ENCODE results near the gene SRGAP3. TPM values are rescaled to one million over a fixed set of nuclear protein-coding genes. Genes with fewer than 3 reads are reported as not detected.

Gene SRGAP3
- total RNA-seq, 1 donor from 2014 or later, result 0.99 TPM

DNA sequence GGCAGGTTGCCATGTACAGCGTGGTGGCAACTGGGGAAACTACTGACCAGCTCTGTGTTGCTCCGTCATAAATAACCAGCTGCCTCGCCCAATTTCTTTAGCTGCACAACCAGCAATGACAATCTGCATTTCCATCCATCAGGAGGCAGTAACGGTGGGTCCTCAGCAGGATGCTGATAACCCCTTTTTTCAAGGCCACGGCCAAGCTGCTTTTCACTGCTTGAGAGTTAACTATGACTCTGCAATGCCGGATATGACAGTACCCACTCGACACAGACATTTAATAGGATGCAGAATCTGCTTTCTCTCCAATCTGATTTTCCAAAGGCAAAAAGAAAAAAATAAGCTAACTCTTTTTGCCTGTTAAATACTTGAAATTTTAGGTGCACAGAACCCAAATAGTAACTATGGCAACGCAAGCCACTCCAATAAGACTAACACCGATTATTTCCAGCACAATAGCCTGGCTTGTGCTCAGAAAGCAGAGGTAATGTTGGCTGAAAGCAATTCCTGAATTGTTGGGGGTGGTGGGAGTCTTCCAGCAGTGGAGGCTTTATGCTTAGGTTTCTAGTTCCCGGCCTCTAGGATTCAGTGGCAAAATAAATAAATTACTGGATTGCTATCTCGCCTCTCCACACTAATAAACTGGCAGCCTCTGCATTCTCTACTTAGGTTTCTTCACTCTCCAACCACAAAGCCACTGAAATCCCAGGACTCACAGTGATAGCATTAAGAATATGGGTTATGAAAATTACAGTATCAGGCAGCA is 31.2 kb upstream of the SRGAP3 start:
- no peak for TF ChIP-seq CTCF (IDR thresholded peaks at IDR 0.05)
- H3K4me3 Mint-ChIP-seq (ENCODE audit: unreplicated experiment), result no peak overlapping the region
- H3K27ac Mint-ChIP-seq (ENCODE audit: unreplicated experiment), result no peak overlapping the region
- no peaks in the 10 kb centered on the region for H3K27me3 Mint-ChIP-seq (ENCODE audit: low read depth)
- H3K36me3 Mint-ChIP-seq (ENCODE audit: low read depth), result no peaks in the 10 kb centered on the region
- H3K4me1 Mint-ChIP-seq (ENCODE audit: low read depth), result peaks cover 14% of the 10 kb centered on the region
- H3K9me3 Mint-ChIP-seq (ENCODE audit: low read depth), result no peaks in the 10 kb centered on the region
- no peak for DNase-seq (ENCODE audit: low spot score)

DNA sequence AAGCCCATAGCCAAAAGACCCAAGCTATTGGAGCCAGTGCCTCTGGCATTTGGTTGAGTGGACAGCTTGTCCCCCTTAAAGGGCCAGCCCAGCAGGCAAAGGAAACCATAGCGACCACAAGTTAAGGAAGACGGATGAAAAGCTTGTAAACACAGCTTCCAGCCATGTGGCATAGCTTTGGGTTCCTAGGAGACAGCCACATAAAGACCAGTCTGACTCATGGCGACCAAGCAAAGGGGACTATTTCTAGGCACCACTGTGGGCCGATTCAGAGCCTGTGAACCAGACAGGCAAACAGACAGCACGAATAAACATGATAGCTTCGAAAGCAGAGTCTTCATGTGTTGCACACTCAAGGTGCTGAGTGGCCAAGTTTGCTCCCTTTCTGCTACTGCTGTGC is 30.5 kb upstream of the SRGAP3 start:
- no peaks in the 10 kb centered on the region for H3K36me3 Mint-ChIP-seq (ENCODE audit: low read depth)
- H3K27me3 Mint-ChIP-seq (ENCODE audit: low read depth), result peaks cover 1% of the 10 kb centered on the region
- H3K27ac Mint-ChIP-seq (ENCODE audit: unreplicated experiment), result peak overlapping the region; percentile 36
- DNase-seq (ENCODE audit: low spot score), result no peak
- peaks cover 18% of the 10 kb centered on the region for H3K4me1 Mint-ChIP-seq (ENCODE audit: low read depth)
- no peak for TF ChIP-seq CTCF (IDR thresholded peaks at IDR 0.05)
- H3K4me3 Mint-ChIP-seq (ENCODE audit: unreplicated experiment), result no peak overlapping the region
- H3K9me3 Mint-ChIP-seq (ENCODE audit: low read depth), result no peaks in the 10 kb centered on the region

DNA sequence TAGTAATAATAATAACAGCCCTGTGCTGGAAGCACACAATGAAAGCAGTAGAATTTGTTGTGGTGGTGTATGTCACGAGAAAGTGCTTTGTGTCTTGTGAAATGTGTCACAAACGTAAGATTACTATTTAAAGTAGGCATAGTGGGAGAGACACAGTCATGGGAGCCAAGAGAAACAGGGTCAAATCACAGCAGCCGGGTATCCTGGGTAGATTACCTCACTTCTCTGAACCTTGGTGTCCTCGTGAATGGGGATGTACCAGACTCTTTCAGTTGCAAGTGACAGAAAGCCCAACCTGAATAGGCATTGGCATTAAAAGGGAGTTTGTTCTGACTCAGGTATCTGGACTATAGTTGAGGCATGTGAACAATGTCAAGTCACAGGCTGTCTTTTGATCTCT is 29.1 kb upstream of the SRGAP3 start:
- Mint-ChIP-seq H3K27me3 (ENCODE audit: low read depth) (peaks cover 1% of the 10 kb centered on the region), H3K36me3 (ENCODE audit: low read depth) (no peaks in the 10 kb centered on the region), H3K9me3 (ENCODE audit: low read depth) (no peaks in the 10 kb centered on the region), H3K4me3 (ENCODE audit: unreplicated experiment) (no peak overlapping the region), H3K4me1 (ENCODE audit: low read depth) (peaks cover 21% of the 10 kb centered on the region), H3K27ac (ENCODE audit: unreplicated experiment) (no peak overlapping the region)
- no peak for DNase-seq (ENCODE audit: low spot score)
- TF ChIP-seq CTCF (IDR thresholded peaks at IDR 0.05), result no peak

- Mint-ChIP-seq H3K27me3 (ENCODE audit: low read depth) (peaks cover 1% of the 10 kb centered on the region), H3K4me3 (ENCODE audit: unreplicated experiment) (no peak overlapping the region), H3K36me3 (ENCODE audit: low read depth) (no peaks in the 10 kb centered on the region), H3K9me3 (ENCODE audit: low read depth) (no peaks in the 10 kb centered on the region), H3K27ac (ENCODE audit: unreplicated experiment) (no peak overlapping the region), H3K4me1 (ENCODE audit: low read depth) (peaks cover 21% of the 10 kb centered on the region)
- DNase-seq (ENCODE audit: low spot score), result no peak
- no peak for TF ChIP-seq CTCF (IDR thresholded peaks at IDR 0.05)
Observed at GRCh38 chr3:9278085-9278484, 28.6 kb upstream of the SRGAP3 start.

GRCh38 chr3:9276761-9277370 is 27.4 kb upstream of the SRGAP3 start:
- H3K27me3 Mint-ChIP-seq (ENCODE audit: low read depth), result peaks cover 1% of the 10 kb centered on the region
- TF ChIP-seq CTCF (IDR thresholded peaks at IDR 0.05), result no peak
- H3K9me3 Mint-ChIP-seq (ENCODE audit: low read depth), result no peaks in the 10 kb centered on the region
- peaks cover 19% of the 10 kb centered on the region for H3K4me1 Mint-ChIP-seq (ENCODE audit: low read depth)
- no peaks in the 10 kb centered on the region for H3K36me3 Mint-ChIP-seq (ENCODE audit: low read depth)
- DNase-seq (ENCODE audit: low spot score), result no peak
- no peak overlapping the region for H3K4me3 Mint-ChIP-seq (ENCODE audit: unreplicated experiment)
- no peak overlapping the region for H3K27ac Mint-ChIP-seq (ENCODE audit: unreplicated experiment)
